ENCODE measurements around the gene NPHP4. TPM values are rescaled to one million over a fixed set of nuclear protein-coding genes. Genes with fewer than 3 reads are reported as not detected.

The NPHP4 gene
- total and polyA plus RNA-seq, 9 of the 15 experiments (the other 6 are each of a cell fraction or from before 2014, with no cell fraction given), result 0.52 to 26.2 (median 6.7) TPM

- TF ChIP-seq NFIX (CRISPR knock-in tag; IDR thresholded peaks at IDR 0.05; ENCODE audit: low read depth), result no peak
- TF ChIP-seq NFE2 (IDR thresholded peaks at IDR 0.05; ENCODE audit: low read depth), result no peak
- TF ChIP-seq SMARCE1 (IDR thresholded peaks at IDR 0.05), result no peak
- no peak for TF ChIP-seq SREBF1 (IDR thresholded peaks at IDR 0.05; ENCODE audit: borderline replicate concordance, low read depth, low read length)
- no peak for TF ChIP-seq ZKSCAN8 (CRISPR knock-in tag; IDR thresholded peaks at IDR 0.05)
- 0 out of 2 replicates have a peak, but pooled peaks have one; percentile 17 for TF ChIP-seq EHMT2 (IDR thresholded peaks at IDR 0.05)
Observed at GRCh38 chr1:5982868-5983267, 9.4 kb downstream of the NPHP4 start (continued).

GRCh38 chr1:5982276-5982675 is 9.9 kb downstream of the NPHP4 start:
- in situ Hi-C loops (cut with MboI) (no loop called here), intact Hi-C loops (cut with micrococcal nuclease) (no loop called here)
- Histone ChIP-seq H3K36me3 (ENCODE audit: control insufficient read depth, insufficient read depth, low read length) (peaks cover 42% of the 10 kb centered on the region; the same call in 2 of the 3 replicates), H3K4me3 (no peak overlapping the region), H3K9me1 (ENCODE audit: control insufficient read depth, insufficient read depth, low read length) (no peaks in the 10 kb centered on the region), H3K27ac (ENCODE audit: extremely low read depth, low read depth, low read length) (no peak overlapping the region), H3K4me1 (replicated peaks in 1 of 2; ENCODE audit: control insufficient read depth in 2 of 2, insufficient read depth in 2 of 2, low read length in 2 of 2) (peaks cover 20 to 21% of the 10 kb centered on the region in 2 experiments), H3K79me2 (ENCODE audit: control insufficient read depth, insufficient read depth, low read length) (no peaks in the 10 kb centered on the region), H4K20me1 (replicated peaks; ENCODE audit: control insufficient read depth, insufficient read depth, low read length) (no peaks in the 10 kb centered on the region), H3K9ac (ENCODE audit: insufficient read depth in 1 of 2, low read depth in 2 of 2, low read length in 2 of 2) (no peak overlapping the region), H3K4me2 (ENCODE audit: insufficient read depth, low read length) (no peak overlapping the region), H2AFZ (ENCODE audit: low read depth, low read length) (no peak overlapping the region), H3K27me3 (ENCODE audit: control insufficient read depth in 2 of 2, insufficient read depth in 2 of 2, low read length in 2 of 2) (no peaks in the 10 kb centered on the region), H3K9me3 (replicated peaks; ENCODE audit: control insufficient read depth, insufficient read depth, low read depth, low read length) (no peaks in the 10 kb centered on the region)
- TF ChIP-seq, protein P1, sequence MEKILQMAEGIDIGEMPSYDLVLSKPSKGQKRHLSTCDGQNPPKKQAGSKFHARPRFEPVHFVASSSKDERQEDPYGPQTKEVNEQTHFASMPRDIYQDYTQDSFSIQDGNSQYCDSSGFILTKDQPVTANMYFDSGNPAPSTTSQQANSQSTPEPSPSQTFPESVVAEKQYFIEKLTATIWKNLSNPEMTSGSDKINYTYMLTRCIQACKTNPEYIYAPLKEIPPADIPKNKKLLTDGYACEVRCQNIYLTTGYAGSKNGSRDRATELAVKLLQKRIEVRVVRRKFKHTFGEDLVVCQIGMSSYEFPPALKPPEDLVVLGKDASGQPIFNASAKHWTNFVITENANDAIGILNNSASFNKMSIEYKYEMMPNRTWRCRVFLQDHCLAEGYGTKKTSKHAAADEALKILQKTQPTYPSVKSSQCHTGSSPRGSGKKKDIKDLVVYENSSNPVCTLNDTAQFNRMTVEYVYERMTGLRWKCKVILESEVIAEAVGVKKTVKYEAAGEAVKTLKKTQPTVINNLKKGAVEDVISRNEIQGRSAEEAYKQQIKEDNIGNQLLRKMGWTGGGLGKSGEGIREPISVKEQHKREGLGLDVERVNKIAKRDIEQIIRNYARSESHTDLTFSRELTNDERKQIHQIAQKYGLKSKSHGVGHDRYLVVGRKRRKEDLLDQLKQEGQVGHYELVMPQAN (IDR thresholded peaks at IDR 0.05; ENCODE audit: borderline replicate concordance), result no peak
- 0 out of 2 replicates have a peak, but pooled peaks have one; percentile 11 for TF ChIP-seq EP400 (IDR thresholded peaks at IDR 0.05)
- DNase-seq (ENCODE audit: extremely low read depth in 1 of 4, low spot score in 3 of 4) (no peak), FAIRE-seq (no peak), ATAC-seq (no peak)
- 95% methylated on average over 4 of the region's 4 CpGs for WGBS (ENCODE audit: insufficient coverage, low coverage, missing lambda C conversion rate)
- ChIA-PET POLR2A (interaction anchor here (1.0 to 1.6 kb wide), 3 partner anchors 10 to 65 kb away, joined by 3 to 11 read pairs (median 3); partner anchors contain the start of gene NPHP4), CTCF (ENCODE audit: low intra/inter-chr PET ratio) (no interaction called here)
- BruUV-seq (replicated peaks), result no TSS peak
